Right ventricle myocardium superior (tissue), 1 donor: Measurements from ENCODE around the gene KLK11. TPM values are rescaled to one million over a fixed set of nuclear protein-coding genes. Genes with fewer than 3 reads are reported as not detected.

Experiments
- ATAC-seq: fragments of 200-7000 bp; cut with Tn5 transposase; one replicate; pipeline ENCODE4 v1.9.1; 2020; ENCODE audit warnings: mild to moderate bottlenecking; ENCODE audit not compliant: poor library complexity
- DNase-seq: peaks from one replicate; pipeline ENCODE4 v3.0.0-alpha.2; 2020
- intact Hi-C: fragments of 100-400 bp; cut with DNase I; formaldehyde crosslinking; loops from one replicate; pipeline ENCODE4 v1.11.2; 2022
- total RNA-seq: library from RNA; stranded (reverse); fragmentation: NEBNext Ultra II Directional; extraction: Animal tissue kit (Norgen Biotek cat#: 25700); gene quantifications from one replicate; pipeline ENCODE4 v1.2.1, GENCODE V29; 2021
- donor health status: DM: no; HTN: yes; CAD: no; lungs with severe emphysema.

KLK11 gene
- total RNA-seq, 1 donor from 2014 or later, result not detected

GRCh38 chr19:50981587-50982146 is 44.7 kb downstream of the KLK11 start:
- ATAC-seq (no peak), DNase-seq (no peak)
- intact Hi-C loops, result no loop called here

GRCh38 chr19:50980208-50980607 is 46.2 kb downstream of the KLK11 start:
- ATAC-seq, result no peak
- no peak for DNase-seq
- intact Hi-C loops, result no loop called here

GRCh38 chr19:50979758-50980157 is 46.7 kb downstream of the KLK11 start:
- ATAC-seq, result no peak
- intact Hi-C loops, result no loop called here
- DNase-seq, result no peak

- intact Hi-C loops, result no loop called here
- no peak for ATAC-seq
- DNase-seq, result no peak
These were observed 47.5 kb downstream of the KLK11 start for GRCh38 chr19:50978772-50979390.

GRCh38 chr19:50977626-50978025 is 48.8 kb downstream of the KLK11 start:
- DNase-seq, result no peak
- intact Hi-C loops, result no loop called here
- ATAC-seq, result no peak

- DNase-seq, result no peak
- intact Hi-C loops, result no loop called here
- ATAC-seq, result no peak
These were observed 50.6 kb downstream of the KLK11 start for GRCh38 chr19:50975766-50976165.

- ATAC-seq (no peak), DNase-seq (no peak)
- intact Hi-C loops, result no loop called here
These were observed 51.5 kb downstream of the KLK11 start for GRCh38 chr19:50974702-50975556.

- DNase-seq (no peak), ATAC-seq (no peak)
- intact Hi-C loops, result no loop called here
These were observed 53.5 kb downstream of the KLK11 start for GRCh38 chr19:50972795-50973376.

Other genes with a start within 250 kb of the KLK11 start
- not detected for gene ACP4, start 236.2 kb downstream of the KLK11 start, total RNA-seq
- not detected for gene KLK1, start 202.8 kb downstream of the KLK11 start, total RNA-seq
- gene KLK15, start 193.0 kb downstream of the KLK11 start, total RNA-seq, result not detected
- not detected for gene KLK3, start 171.7 kb downstream of the KLK11 start, total RNA-seq
- gene KLK2, start 153.2 kb downstream of the KLK11 start, total RNA-seq, result not detected
- gene KLK4, start 115.2 kb downstream of the KLK11 start, total RNA-seq, result not detected
- not detected for gene KLK5, start 73.6 kb downstream of the KLK11 start, total RNA-seq
- not detected for gene KLK6, start 57.0 kb downstream of the KLK11 start, total RNA-seq
- gene KLK7, start 42.7 kb downstream of the KLK11 start, total RNA-seq, result not detected
- gene KLK8, start 25.0 kb downstream of the KLK11 start, total RNA-seq, result not detected
- not detected for gene KLK10, start 6.9 kb downstream of the KLK11 start, total RNA-seq
- gene KLK12, start 8.4 kb upstream of the KLK11 start, total RNA-seq, result not detected
- not detected for gene KLK13, start 38.5 kb upstream of the KLK11 start, total RNA-seq
- 1.9 TPM for gene KLK14, start 56.3 kb upstream of the KLK11 start, total RNA-seq
- 4.9 TPM for gene CTU1, start 81.8 kb upstream of the KLK11 start, total RNA-seq
- 1.7 TPM for gene SIGLEC9, start 98.3 kb upstream of the KLK11 start, total RNA-seq
- gene SIGLEC7, start 115.7 kb upstream of the KLK11 start, total RNA-seq, result 0.97 TPM
- gene CD33, start 198.5 kb upstream of the KLK11 start, total RNA-seq, result 7.0 TPM
- gene SIGLECL1, start 224.5 kb upstream of the KLK11 start, total RNA-seq, result not detected